Chondrocyte (in vitro differentiated cells): Measurements from ENCODE around the gene TMTC2. TPM values are rescaled to one million over a fixed set of nuclear protein-coding genes. Genes with fewer than 3 reads are reported as not detected.

Experiments used
- DNase-seq: peaks from one replicate; pipeline ENCODE4 v3.0.0; 2021; ENCODE audit warnings: mixed read lengths, low spot score
- H3K27ac Mint-ChIP-seq: one replicate; pipeline ENCODE4 v1.8.0; 2021; ENCODE audit warnings: mild to moderate bottlenecking, moderate library complexity, mixed read lengths; ENCODE audit not compliant: unreplicated experiment
- H3K27me3 Mint-ChIP-seq: 2 replicates; pipeline ENCODE4 v1.8.0; 2021; ENCODE audit warnings: low read depth, mixed read lengths
- H3K36me3 Mint-ChIP-seq: 2 replicates; pipeline ENCODE4 v1.8.0; 2021; ENCODE audit warnings: low read depth, mixed read lengths
- H3K4me1 Mint-ChIP-seq: 2 replicates; pipeline ENCODE4 v1.8.0; 2021; ENCODE audit warnings: low read depth, mild to moderate bottlenecking, mixed read lengths
- H3K4me3 Mint-ChIP-seq: one replicate; pipeline ENCODE4 v1.8.0; 2021; ENCODE audit warnings: mild to moderate bottlenecking, moderate library complexity, mixed read lengths; ENCODE audit not compliant: unreplicated experiment
- H3K9me3 Mint-ChIP-seq: 2 replicates; pipeline ENCODE4 v1.8.0; 2021; ENCODE audit warnings: low read depth, mixed read lengths
- CTCF ChIP-seq: fragments of 200-600 bp; sonication (generic); IDR thresholded peaks from 2 replicates; pipeline ENCODE4 v1.5.0; 2021; ENCODE audit warnings: antibody characterized with exemption, mild to moderate bottlenecking, moderate library complexity
- total RNA-seq: library from RNA; stranded (reverse); gene quantifications from 3 replicates; pipeline ENCODE4 v1.2.1, GENCODE V29; 2021

TMTC2 gene
- total RNA-seq, 1 donor from 2014 or later = 1.4 TPM

GRCh38 chr12:82682851-82683261 lies 3.9 kb upstream of the TMTC2 start:
- H3K36me3 Mint-ChIP-seq = no peaks in the 10 kb centered on the region
- no peak overlapping the region for H3K4me3 Mint-ChIP-seq
- H3K4me1 Mint-ChIP-seq = peaks cover 4% of the 10 kb centered on the region
- DNase-seq = no peak
- H3K27ac Mint-ChIP-seq = no peak overlapping the region
- no peaks in the 10 kb centered on the region for H3K9me3 Mint-ChIP-seq
- H3K27me3 Mint-ChIP-seq = peaks cover 27% of the 10 kb centered on the region
- TF ChIP-seq CTCF = no peak

- TF ChIP-seq CTCF = peak; percentile 96
- H3K27me3 Mint-ChIP-seq = peaks cover 25% of the 10 kb centered on the region
These were observed 927 bp upstream of the TMTC2 start for GRCh38 chr12:82685790-82686167.

DNA sequence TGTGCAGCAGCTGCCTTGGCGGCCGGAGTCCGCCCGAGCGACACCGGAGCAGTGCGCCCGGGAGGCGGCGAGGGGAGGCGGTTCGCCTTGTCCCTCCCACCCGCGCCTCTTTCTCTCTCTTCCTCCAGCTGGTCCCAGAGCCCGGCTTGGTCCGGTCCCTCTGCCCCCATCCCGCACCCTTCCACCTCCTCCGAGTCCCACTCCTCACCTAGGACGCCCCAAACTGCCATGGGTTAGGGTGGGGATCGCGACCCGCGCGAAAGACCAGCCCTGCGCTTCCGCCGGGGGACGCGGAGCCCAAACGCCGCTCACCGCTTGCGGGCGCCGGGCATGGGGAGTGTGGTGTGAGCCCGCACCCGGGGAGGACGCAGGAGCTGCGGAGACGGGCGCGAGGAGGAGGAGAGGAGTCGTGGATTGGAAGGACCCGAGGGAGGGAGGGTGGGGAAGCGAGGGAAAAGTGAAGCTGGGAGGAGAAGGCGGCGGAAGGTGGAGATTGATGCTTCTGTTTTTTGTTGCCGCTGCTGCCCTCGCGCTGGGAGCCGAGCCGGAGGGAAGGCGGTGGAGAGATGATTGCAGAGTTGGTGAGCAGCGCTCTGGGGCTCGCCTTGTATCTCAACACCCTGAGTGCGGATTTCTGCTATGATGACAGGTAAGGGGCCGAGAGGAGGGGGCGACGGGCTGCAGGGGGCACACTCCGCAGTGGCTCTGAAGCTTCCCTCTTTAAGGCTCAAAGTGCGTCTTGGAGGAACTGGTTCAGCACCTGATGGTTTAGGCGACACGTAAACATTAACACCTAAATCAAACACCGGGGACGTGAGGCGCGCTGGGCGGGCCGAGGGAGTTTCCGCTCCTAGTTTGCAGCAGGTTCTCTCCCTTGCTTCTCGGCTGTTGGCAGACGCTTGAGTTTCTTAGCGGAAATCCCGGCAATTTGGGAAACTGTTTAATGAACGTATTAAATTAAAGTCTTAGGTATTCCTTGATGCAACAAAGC lies 610 bp downstream of the TMTC2 start:
- peak; percentile 89 for DNase-seq
- Mint-ChIP-seq H3K4me1 (peaks cover 8% of the 10 kb centered on the region), H3K27me3 (peaks cover 18% of the 10 kb centered on the region), H3K4me3 (peak overlapping the region; percentile 100), H3K36me3 (no peaks in the 10 kb centered on the region), H3K9me3 (no peaks in the 10 kb centered on the region), H3K27ac (peak overlapping the region; percentile 71)
- no peak for TF ChIP-seq CTCF

More at GRCh38 chr12:82685790-82686167, 927 bp upstream of the TMTC2 start:
- Mint-ChIP-seq H3K4me1 (peaks cover 8% of the 10 kb centered on the region), H3K36me3 (no peaks in the 10 kb centered on the region), H3K9me3 (no peaks in the 10 kb centered on the region), H3K4me3 (peak overlapping the region; percentile 100), H3K27ac (peak overlapping the region; percentile 95)
- peak; percentile 97 for DNase-seq

DNA sequence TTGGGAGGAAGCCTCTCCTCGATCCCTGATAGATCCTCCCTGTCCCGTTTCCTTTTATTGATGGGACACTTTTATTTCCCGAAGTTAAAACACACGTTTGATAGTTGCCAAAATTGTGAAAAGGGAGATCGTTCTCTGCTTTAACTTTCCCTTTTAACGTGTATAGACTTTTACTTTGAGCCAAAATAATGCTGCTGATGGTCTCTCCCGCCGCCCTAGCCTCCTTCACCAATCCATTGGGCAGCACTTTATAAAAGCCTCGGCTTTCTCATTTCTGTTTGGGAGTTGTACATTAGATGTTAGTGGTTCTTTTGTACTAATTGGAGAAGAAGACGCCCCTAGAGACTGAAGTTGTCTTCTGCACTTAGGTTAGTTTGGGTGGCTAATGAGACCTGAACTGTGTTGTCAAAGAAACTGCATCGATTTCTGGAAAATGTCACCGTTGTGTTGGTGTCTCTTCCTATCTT lies 1.4 kb downstream of the TMTC2 start:
- no peak for DNase-seq
- H3K36me3 Mint-ChIP-seq = no peaks in the 10 kb centered on the region
- peak overlapping the region; percentile 100 for H3K4me3 Mint-ChIP-seq
- no peak overlapping the region for H3K27ac Mint-ChIP-seq
- H3K4me1 Mint-ChIP-seq = peaks cover 8% of the 10 kb centered on the region
- no peaks in the 10 kb centered on the region for H3K9me3 Mint-ChIP-seq
- peaks cover 11% of the 10 kb centered on the region for H3K27me3 Mint-ChIP-seq
- TF ChIP-seq CTCF = no peak

- Mint-ChIP-seq H3K4me3 (no peak overlapping the region), H3K27me3 (peaks cover 10% of the 10 kb centered on the region), H3K36me3 (no peaks in the 10 kb centered on the region), H3K4me1 (peaks cover 8% of the 10 kb centered on the region), H3K9me3 (no peaks in the 10 kb centered on the region), H3K27ac (no peak overlapping the region)
- no peak for DNase-seq
- no peak for TF ChIP-seq CTCF
These were observed 1.9 kb downstream of the TMTC2 start for GRCh38 chr12:82688596-82688995.
